Hematopoietic multipotent progenitor cell (in vitro differentiated cells): ENCODE measurements around the gene IRF2BP2. TPM values are rescaled to one million over a fixed set of nuclear protein-coding genes. Genes with fewer than 3 reads are reported as not detected.

Experiments
- DNase-seq, 3 donors: peaks; one replicate each; pipeline ENCODE4 v3.0.0-alpha.2; 2011 to 2015; ENCODE audit warnings: low read depth in 2 of 3, low spot score in 2 of 3
- total RNA-seq: library from RNA; depleted of rRNA; stranded (reverse); fragments of >200 nt; gene quantifications from one replicate; pipeline ENCODE4 v1.2.3, GENCODE V29; 2012

Gene IRF2BP2
- 365 TPM for total RNA-seq

- peak; percentile 81 to 87 (median 82) for DNase-seq
Observed at GRCh38 chr1:234610061-234610665, at the start of gene IRF2BP2. Gene IRF2BP2, minus strand, starts transcription at chr1:234610178. Its CDS starts 684 bp downstream, at chr1:234609494.

- no peak for DNase-seq
Observed at GRCh38 chr1:234659538-234659937, 49.6 kb upstream of the IRF2BP2 start.

GRCh38 chr1:234658138-234658537, 48.2 kb upstream of the IRF2BP2 start:
- no peak for DNase-seq

GRCh38 chr1:234656944-234657654, 47.1 kb upstream of the IRF2BP2 start:
- peak in 2 of 3 donors; percentile 73 to 79 for DNase-seq

- no peak for DNase-seq
Observed at GRCh38 chr1:234656070-234656895, 46.3 kb upstream of the IRF2BP2 start.

- DNase-seq = no peak
Observed at GRCh38 chr1:234655328-234656069, 45.5 kb upstream of the IRF2BP2 start.

- no peak for DNase-seq
Observed at GRCh38 chr1:234654002-234654733, 44.2 kb upstream of the IRF2BP2 start.

- DNase-seq = no peak
Observed at GRCh38 chr1:234649432-234650081, 39.6 kb upstream of the IRF2BP2 start.

GRCh38 chr1:234647758-234648157, 37.8 kb upstream of the IRF2BP2 start:
- no peak for DNase-seq

- DNase-seq = no peak
Observed at GRCh38 chr1:234647245-234647644, 37.3 kb upstream of the IRF2BP2 start.

- no peak for DNase-seq
Observed at GRCh38 chr1:234645964-234646363, 36.0 kb upstream of the IRF2BP2 start.

GRCh38 chr1:234645474-234645953, 35.5 kb upstream of the IRF2BP2 start:
- peak in 2 of 3 donors; percentile 35 to 73 for DNase-seq

GRCh38 chr1:234644928-234645327, 35.0 kb upstream of the IRF2BP2 start:
- DNase-seq = no peak

GRCh38 chr1:234643850-234644134, 33.8 kb upstream of the IRF2BP2 start:
- DNase-seq = no peak

GRCh38 chr1:234643111-234643849, 33.3 kb upstream of the IRF2BP2 start:
- no peak for DNase-seq

- DNase-seq = no peak
Observed at GRCh38 chr1:234642428-234642827, 32.5 kb upstream of the IRF2BP2 start.

GRCh38 chr1:234639961-234640360, 30.0 kb upstream of the IRF2BP2 start:
- no peak for DNase-seq

GRCh38 chr1:234638832-234639799, 29.1 kb upstream of the IRF2BP2 start:
- no peak for DNase-seq
